Caco-2 (cell line): ENCODE results near the gene CEBPZOS. TPM values are rescaled to one million over a fixed set of nuclear protein-coding genes. Genes with fewer than 3 reads are reported as not detected.

ENCODE experiments used
- BruUV-seq: library from RNA; stranded (reverse); fragments of 400-500 nt; replicated peaks from 2 replicates; lab custom pipeline; 2021; lab: Mats Ljungman, UMichigan
- CTCF ChIA-PET: fragments of 300-600 bp; sonication (Branson Sonifier 250); formaldehyde crosslinking; loops from one replicate; lab custom pipeline; 2022; ENCODE audit warnings: antibody characterized with exemption; lab: Charles Lee
- POLR2A ChIA-PET: fragments of 300-600 bp; sonication (Branson Sonifier 250); formaldehyde crosslinking; loops from one replicate; lab custom pipeline; 2022; ENCODE audit warnings: antibody characterized with exemption; lab: Charles Lee
- DNase-seq, 2 experiments: peaks; one replicate each; pipeline versions ENCODE4 v3.0.0 to v3.0.0-alpha.2; 2020 to 2022
- H3K27me3 ChIP-seq: replicated peaks from 2 replicates; pipeline ENCODE4 v1.6.0; 2011; ENCODE audit warnings: low read length; ENCODE audit not compliant: control insufficient read depth, insufficient read depth
- H3K36me3 ChIP-seq: 2 replicates; pipeline ENCODE4 v1.5.1; 2011; ENCODE audit warnings: low read length; ENCODE audit not compliant: control insufficient read depth, insufficient read depth
- H3K4me1 ChIP-seq: fragments of 250-450 bp; sonication (Bioruptor Pico); 2 replicates; pipeline ENCODE4 v1.5.1; 2020; ENCODE audit warnings: mild to moderate bottlenecking
- H3K4me3 ChIP-seq: 2 replicates; pipeline ENCODE4 v1.5.1; 2011; ENCODE audit warnings: low read depth, mild to moderate bottlenecking, control low read depth, low read length
- H3K9me3 ChIP-seq: fragments of 250-450 bp; sonication (Bioruptor Pico); 2 replicates; pipeline ENCODE4 v1.5.1; 2020; ENCODE audit warnings: mild to moderate bottlenecking, moderate library complexity
- H3K27ac Mint-ChIP-seq: one replicate; pipeline ENCODE4 v1.8.0; 2022; ENCODE audit warnings: mixed read lengths; ENCODE audit not compliant: unreplicated experiment
- H3K27me3 Mint-ChIP-seq: one replicate; pipeline ENCODE4 v1.8.0; 2022; ENCODE audit warnings: mixed read lengths; ENCODE audit not compliant: insufficient read depth, unreplicated experiment
- H3K36me3 Mint-ChIP-seq: one replicate; pipeline ENCODE4 v1.8.0; 2022; ENCODE audit warnings: mild to moderate bottlenecking, mixed read lengths; ENCODE audit not compliant: insufficient read depth, unreplicated experiment
- H3K4me1 Mint-ChIP-seq: one replicate; pipeline ENCODE4 v1.8.0; 2022; ENCODE audit warnings: low read depth, mixed read lengths; ENCODE audit not compliant: unreplicated experiment
- H3K4me3 Mint-ChIP-seq: one replicate; pipeline ENCODE4 v1.8.0; 2022; ENCODE audit warnings: mild to moderate bottlenecking, moderate library complexity, mixed read lengths; ENCODE audit not compliant: unreplicated experiment
- H3K9me3 Mint-ChIP-seq: one replicate; pipeline ENCODE4 v1.8.0; 2022; ENCODE audit warnings: mixed read lengths; ENCODE audit not compliant: unreplicated experiment
- CTCF ChIP-seq, 2 experiments: fragments of 200-600 bp in 1 of 2; IDR thresholded peaks; 1 replicate in 1 of 2; 2 replicates in 1 of 2; pipeline versions ENCODE4 v1.5.1 to v1.8.0; 2011 to 2022; ENCODE audit warnings: antibody characterized with exemption in 1 of 2, control low read depth in 1 of 2, inconsistent platforms in 1 of 2, low read depth in 1 of 2, low read length in 1 of 2, mild to moderate bottlenecking in 1 of 2, moderate library complexity in 1 of 2; ENCODE audit not compliant: insufficient read depth in 1 of 2, severe bottlenecking in 1 of 2, unreplicated experiment in 1 of 2
- intact Hi-C: fragments of 100-400 bp; cut with micrococcal nuclease; formaldehyde crosslinking; loops from one replicate; pipeline ENCODE4 v1.10.0; 2022; ENCODE audit not compliant: unreplicated experiment
- total RNA-seq: library from RNA; stranded (reverse); gene quantifications from 2 replicates; pipeline ENCODE4 v1.2.3, GENCODE V29; 2022

CEBPZOS gene
- total RNA-seq, 1 experiment from 2014 or later = 56.0 TPM

GRCh38 chr2:37149626-37150322 is 46.5 kb upstream of the CEBPZOS start:
- peaks cover 55% of the 10 kb centered on the region for H3K36me3 Mint-ChIP-seq
- Histone ChIP-seq H3K27me3 (no peaks in the 10 kb centered on the region), H3K36me3 (peaks cover 2% of the 10 kb centered on the region), H3K4me1 (peaks cover 9% of the 10 kb centered on the region; the same call in 1 of the 2 replicates), H3K9me3 (no peaks in the 10 kb centered on the region), H3K4me3 (no peak overlapping the region)
- ChIA-PET POLR2A (interaction anchor here (0.6 kb wide), 1 partner anchor 22 kb away, joined by 10 read pairs; no protein-coding TSS in a partner anchor), CTCF (no interaction called here)
- H3K27ac Mint-ChIP-seq = no peak overlapping the region
- H3K9me3 Mint-ChIP-seq = no peaks in the 10 kb centered on the region
- intact Hi-C loops = no loop called here
- H3K4me1 Mint-ChIP-seq = peaks cover 28% of the 10 kb centered on the region
- no TSS peak for BruUV-seq
- DNase-seq = no peak
- no peak overlapping the region for H3K4me3 Mint-ChIP-seq
- no peak for TF ChIP-seq CTCF (IDR thresholded peaks at IDR 0.05; ENCODE audit: insufficient read depth in 1 of 2, low read depth in 1 of 2, low read length in 1 of 2, severe bottlenecking in 1 of 2, unreplicated experiment in 1 of 2)
- no peaks in the 10 kb centered on the region for H3K27me3 Mint-ChIP-seq

GRCh38 chr2:37153224-37153623 is 43.1 kb upstream of the CEBPZOS start:
- BruUV-seq = no TSS peak
- CTCF ChIA-PET = no interaction called here
- no peaks in the 10 kb centered on the region for H3K9me3 ChIP-seq
- intact Hi-C loops = no loop called here
- Mint-ChIP-seq H3K27ac (no peak overlapping the region), H3K36me3 (peaks cover 40% of the 10 kb centered on the region), H3K4me1 (peaks cover 46% of the 10 kb centered on the region), H3K4me3 (no peak overlapping the region), H3K27me3 (no peaks in the 10 kb centered on the region), H3K9me3 (no peaks in the 10 kb centered on the region)
- no peaks in the 10 kb centered on the region for H3K27me3 ChIP-seq
- no peak for TF ChIP-seq CTCF (IDR thresholded peaks at IDR 0.05; ENCODE audit: insufficient read depth in 1 of 2, low read depth in 1 of 2, low read length in 1 of 2, severe bottlenecking in 1 of 2, unreplicated experiment in 1 of 2)
- DNase-seq = no peak
- H3K36me3 ChIP-seq = no peaks in the 10 kb centered on the region; the same call in 1 of the 2 replicates
- POLR2A ChIA-PET = no interaction called here
- peaks cover 20% of the 10 kb centered on the region for H3K4me1 ChIP-seq
- no peak overlapping the region for H3K4me3 ChIP-seq

GRCh38 chr2:37154785-37155184 is 41.5 kb upstream of the CEBPZOS start:
- no peak for DNase-seq
- Mint-ChIP-seq H3K9me3 (no peaks in the 10 kb centered on the region), H3K27me3 (no peaks in the 10 kb centered on the region), H3K4me1 (peaks cover 37% of the 10 kb centered on the region), H3K27ac (peak overlapping the region; percentile 46), H3K36me3 (peaks cover 31% of the 10 kb centered on the region), H3K4me3 (no peak overlapping the region)
- no peak overlapping the region for H3K4me3 ChIP-seq
- no TSS peak for BruUV-seq
- H3K9me3 ChIP-seq = no peaks in the 10 kb centered on the region
- ChIA-PET POLR2A (interaction anchor here (0.6 kb wide), 1 partner anchor 179 kb away, joined by 3 read pairs; no protein-coding TSS in a partner anchor), CTCF (no interaction called here)
- H3K4me1 ChIP-seq = peaks cover 12% of the 10 kb centered on the region
- intact Hi-C loops = loop anchor here (5.0 kb wide), 1 partner anchor 43 kb away; the partner anchor contains the start of gene CEBPZOS
- no peak for TF ChIP-seq CTCF (IDR thresholded peaks at IDR 0.05; ENCODE audit: insufficient read depth in 1 of 2, low read depth in 1 of 2, low read length in 1 of 2, severe bottlenecking in 1 of 2, unreplicated experiment in 1 of 2)
- H3K27me3 ChIP-seq = no peaks in the 10 kb centered on the region
- H3K36me3 ChIP-seq = no peaks in the 10 kb centered on the region; the same call in 1 of the 2 replicates
